ENCODE data around the gene RAB4A.

- TF ChIP-seq CTCF (conservative IDR thresholded peaks at IDR 0.05 in 1 of 2, IDR thresholded peaks at IDR 0.05 in 1 of 2; ENCODE audit: low read depth in 1 of 2, low read length in 2 of 2) (no peak), EZH2 (IDR thresholded peaks at IDR 0.05; ENCODE audit: low read length, missing control alignments) (no peak)
Measured at GRCh38 chr1:229334716-229335115, 63.8 kb downstream of the RAB4A start.

Data from fibroblast of lung (primary cell).